Ishikawa (cell line): Measurements from ENCODE around the gene ZEB2.

Experiments used
- CEBPB ChIP-seq: IDR thresholded peaks from 2 replicates; pipeline ENCODE4 v1.6.1; 2012
- CREB1 ChIP-seq: IDR thresholded peaks from 2 replicates; pipeline ENCODE4 v1.6.1; 2012; ENCODE audit warnings: low read depth
- EGR1 ChIP-seq: IDR thresholded peaks from 2 replicates; pipeline ENCODE4 v1.6.1; 2012
- EP300 ChIP-seq: IDR thresholded peaks from 2 replicates; pipeline ENCODE4 v1.6.1; 2012; ENCODE audit warnings: borderline replicate concordance
- FOXM1 ChIP-seq: IDR thresholded peaks from 2 replicates; pipeline ENCODE4 v1.6.1; 2012; ENCODE audit warnings: low read depth, borderline replicate concordance
- NFIC ChIP-seq: IDR thresholded peaks from 2 replicates; pipeline ENCODE4 v1.6.1; 2012
- RAD21 ChIP-seq: IDR thresholded peaks from 2 replicates; pipeline ENCODE4 v1.6.1; 2012; ENCODE audit warnings: low read depth
- TAF1 ChIP-seq: IDR thresholded peaks from 2 replicates; pipeline ENCODE4 v1.6.1; 2012; ENCODE audit warnings: low read depth, mild to moderate bottlenecking
- TCF12 ChIP-seq: IDR thresholded peaks from 2 replicates; pipeline ENCODE4 v1.6.1; 2012; ENCODE audit warnings: low read depth
- TEAD4 ChIP-seq: IDR thresholded peaks from 2 replicates; pipeline ENCODE4 v1.6.1; 2012
- YY1 ChIP-seq: IDR thresholded peaks from 2 replicates; pipeline ENCODE4 v1.6.1; 2012; ENCODE audit warnings: low read depth
- ZBTB7A ChIP-seq: IDR thresholded peaks from 2 replicates; pipeline ENCODE4 v1.6.1; 2012; ENCODE audit warnings: low read depth
- TF ChIP-seq, protein P1 (sequence below): IDR thresholded peaks from 2 replicates; pipeline ENCODE4 v1.6.1; 2012; ENCODE audit warnings: low read depth, mild to moderate bottlenecking
- TF ChIP-seq, protein P2 (sequence below): IDR thresholded peaks from 2 replicates; pipeline ENCODE4 v1.6.1; 2012
- TF ChIP-seq, protein P3 (sequence below): IDR thresholded peaks from 2 replicates; pipeline ENCODE4 v1.6.1; 2012

Gene ZEB2

DNA sequence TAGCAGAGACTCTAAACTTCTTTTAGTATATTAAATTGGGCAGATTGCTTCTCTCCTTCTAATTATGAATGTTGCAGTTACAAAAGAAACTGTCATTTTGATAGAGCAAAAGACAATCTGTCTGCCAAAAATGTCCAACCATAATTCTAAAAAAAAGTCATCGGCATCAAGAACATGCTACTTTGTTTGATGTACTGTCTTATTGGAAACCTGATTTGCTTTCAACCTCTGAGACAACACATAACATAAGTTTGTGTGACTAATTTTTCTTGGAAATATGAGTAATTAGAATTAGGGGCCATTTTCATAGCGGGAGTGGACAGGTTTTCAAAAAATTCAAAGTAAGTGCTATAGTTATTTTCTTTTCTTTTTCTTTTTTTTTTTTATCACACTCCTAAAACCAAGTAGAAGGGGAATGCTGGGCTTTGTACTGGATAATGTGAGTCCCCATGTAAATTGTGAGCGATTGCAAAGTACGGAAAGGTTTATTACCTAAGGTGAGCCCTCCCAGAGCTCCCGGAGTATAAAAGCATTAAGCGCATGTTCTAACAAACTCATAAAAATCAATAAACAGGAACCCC, 59.1 kb downstream of the ZEB2 start:
- TF ChIP-seq CREB1 (no peak), ZBTB7A (no peak), CEBPB (no peak), YY1 (no peak), RAD21 (no peak), EP300 (no peak), TEAD4 (no peak), NFIC (no peak), TAF1 (no peak), FOXM1 (no peak), TCF12 (no peak), EGR1 (no peak)
- TF ChIP-seq, protein P1, sequence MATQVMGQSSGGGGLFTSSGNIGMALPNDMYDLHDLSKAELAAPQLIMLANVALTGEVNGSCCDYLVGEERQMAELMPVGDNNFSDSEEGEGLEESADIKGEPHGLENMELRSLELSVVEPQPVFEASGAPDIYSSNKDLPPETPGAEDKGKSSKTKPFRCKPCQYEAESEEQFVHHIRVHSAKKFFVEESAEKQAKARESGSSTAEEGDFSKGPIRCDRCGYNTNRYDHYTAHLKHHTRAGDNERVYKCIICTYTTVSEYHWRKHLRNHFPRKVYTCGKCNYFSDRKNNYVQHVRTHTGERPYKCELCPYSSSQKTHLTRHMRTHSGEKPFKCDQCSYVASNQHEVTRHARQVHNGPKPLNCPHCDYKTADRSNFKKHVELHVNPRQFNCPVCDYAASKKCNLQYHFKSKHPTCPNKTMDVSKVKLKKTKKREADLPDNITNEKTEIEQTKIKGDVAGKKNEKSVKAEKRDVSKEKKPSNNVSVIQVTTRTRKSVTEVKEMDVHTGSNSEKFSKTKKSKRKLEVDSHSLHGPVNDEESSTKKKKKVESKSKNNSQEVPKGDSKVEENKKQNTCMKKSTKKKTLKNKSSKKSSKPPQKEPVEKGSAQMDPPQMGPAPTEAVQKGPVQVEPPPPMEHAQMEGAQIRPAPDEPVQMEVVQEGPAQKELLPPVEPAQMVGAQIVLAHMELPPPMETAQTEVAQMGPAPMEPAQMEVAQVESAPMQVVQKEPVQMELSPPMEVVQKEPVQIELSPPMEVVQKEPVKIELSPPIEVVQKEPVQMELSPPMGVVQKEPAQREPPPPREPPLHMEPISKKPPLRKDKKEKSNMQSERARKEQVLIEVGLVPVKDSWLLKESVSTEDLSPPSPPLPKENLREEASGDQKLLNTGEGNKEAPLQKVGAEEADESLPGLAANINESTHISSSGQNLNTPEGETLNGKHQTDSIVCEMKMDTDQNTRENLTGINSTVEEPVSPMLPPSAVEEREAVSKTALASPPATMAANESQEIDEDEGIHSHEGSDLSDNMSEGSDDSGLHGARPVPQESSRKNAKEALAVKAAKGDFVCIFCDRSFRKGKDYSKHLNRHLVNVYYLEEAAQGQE, result no peak
- TF ChIP-seq, protein P2, sequence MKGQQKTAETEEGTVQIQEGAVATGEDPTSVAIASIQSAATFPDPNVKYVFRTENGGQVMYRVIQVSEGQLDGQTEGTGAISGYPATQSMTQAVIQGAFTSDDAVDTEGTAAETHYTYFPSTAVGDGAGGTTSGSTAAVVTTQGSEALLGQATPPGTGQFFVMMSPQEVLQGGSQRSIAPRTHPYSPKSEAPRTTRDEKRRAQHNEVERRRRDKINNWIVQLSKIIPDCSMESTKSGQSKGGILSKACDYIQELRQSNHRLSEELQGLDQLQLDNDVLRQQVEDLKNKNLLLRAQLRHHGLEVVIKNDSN, result no peak
- TF ChIP-seq, protein P3, sequence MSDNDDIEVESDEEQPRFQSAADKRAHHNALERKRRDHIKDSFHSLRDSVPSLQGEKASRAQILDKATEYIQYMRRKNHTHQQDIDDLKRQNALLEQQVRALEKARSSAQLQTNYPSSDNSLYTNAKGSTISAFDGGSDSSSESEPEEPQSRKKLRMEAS, result no peak

DNA sequence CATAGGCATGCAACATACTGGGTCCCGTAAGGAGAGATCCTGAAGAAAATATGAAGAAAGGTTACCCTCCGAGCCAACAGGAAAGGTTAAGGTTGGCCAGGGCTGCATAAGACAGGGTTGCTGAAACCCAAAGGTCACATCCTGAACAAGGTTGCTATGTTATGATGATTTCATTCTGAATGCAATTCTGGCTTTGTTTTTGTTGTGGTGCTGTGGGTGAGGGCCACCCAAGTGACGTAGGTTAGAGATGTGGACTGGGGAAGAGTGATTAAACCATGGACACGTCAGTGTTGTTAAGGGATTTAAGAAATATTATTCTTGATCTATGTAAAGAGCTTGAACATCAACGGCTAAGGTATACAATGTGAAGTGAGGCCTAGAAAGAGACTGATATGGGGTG, 60.0 kb downstream of the ZEB2 start:
- TF ChIP-seq ZBTB7A (no peak), NFIC (no peak), TEAD4 (no peak), RAD21 (no peak), CREB1 (no peak), FOXM1 (no peak), EP300 (no peak), TCF12 (no peak), YY1 (no peak), CEBPB (no peak), EGR1 (no peak), TAF1 (no peak)
- TF ChIP-seq, protein P3, result no peak
- TF ChIP-seq, protein P2, result no peak
- TF ChIP-seq, protein P1, result no peak

DNA sequence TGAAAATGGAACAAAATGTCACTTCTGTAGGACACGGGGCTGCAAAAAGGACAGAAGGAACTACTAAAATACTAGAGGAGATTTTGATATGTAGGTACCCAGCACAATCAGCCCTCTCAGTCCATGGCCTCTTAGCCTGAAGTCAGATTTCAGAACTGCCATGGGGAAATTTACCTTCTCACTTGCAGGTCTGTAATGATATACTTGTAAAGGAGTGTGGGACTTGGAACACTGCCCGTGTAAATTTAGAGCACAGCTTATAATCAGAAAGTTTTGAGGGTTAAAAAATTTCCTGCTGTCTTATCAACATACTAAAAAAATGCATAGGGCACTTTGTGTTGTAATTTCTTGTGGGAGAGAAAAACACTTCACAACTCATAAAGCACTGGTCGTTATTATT, 60.6 kb downstream of the ZEB2 start:
- TF ChIP-seq, protein P3, result no peak
- TF ChIP-seq CEBPB (no peak), YY1 (no peak), FOXM1 (no peak), TAF1 (no peak), TEAD4 (no peak), EP300 (no peak), RAD21 (no peak), NFIC (no peak), EGR1 (no peak), TCF12 (no peak)
- TF ChIP-seq, protein P2, result no peak
- TF ChIP-seq, protein P1, result no peak

DNA sequence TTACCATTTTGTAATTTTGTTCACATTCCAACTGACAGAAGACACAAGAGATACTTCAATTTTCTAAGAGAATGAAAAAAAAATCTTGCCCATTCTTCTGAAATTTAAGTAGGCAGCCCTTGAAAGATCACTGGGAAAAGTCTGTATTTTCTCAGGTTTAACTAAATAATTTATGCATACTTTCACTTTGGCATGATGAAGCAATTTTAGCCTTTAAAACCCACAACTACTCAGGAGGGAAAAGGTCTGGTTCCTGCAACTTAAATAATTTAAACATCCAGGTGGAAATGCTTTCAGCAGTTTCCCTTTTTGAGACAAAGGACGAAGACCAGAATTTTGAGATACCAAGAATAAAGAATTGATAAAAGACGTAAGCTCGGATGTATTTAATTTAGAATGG, 61.4 kb downstream of the ZEB2 start:
- no peak for TF ChIP-seq EP300
- TF ChIP-seq, protein P1, result no peak
- no peak for TF ChIP-seq CREB1
- no peak for TF ChIP-seq TAF1
- TF ChIP-seq CEBPB, result no peak
- TF ChIP-seq EGR1, result no peak
- TF ChIP-seq, protein P2, result no peak
- no peak for TF ChIP-seq ZBTB7A
- TF ChIP-seq YY1, result no peak
- TF ChIP-seq FOXM1, result no peak
- TF ChIP-seq RAD21, result no peak
- no peak for TF ChIP-seq TEAD4
- no peak for TF ChIP-seq TCF12
- TF ChIP-seq, protein P3, result no peak
- no peak for TF ChIP-seq NFIC
